H1 (cell line): ENCODE measurements around the gene TSC2. TPM values are rescaled to one million over a fixed set of nuclear protein-coding genes. Genes with fewer than 3 reads are reported as not detected.
"Not testable (repeated sequence)": the region's sequence is repeated elsewhere in the genome, so short reads cannot be mapped to it uniquely, and the experiment has no call there.

Source experiments
- CTCF ChIA-PET: fragments of 300-600 bp; sonication (Branson Sonifier 250); formaldehyde crosslinking; loops from one replicate; lab custom pipeline; 2021; ENCODE audit not compliant: partially characterized antibody; lab: Charles Lee
- POLR2A ChIA-PET: fragments of 300-600 bp; sonication (Branson Sonifier 250); formaldehyde crosslinking; loops from one replicate; lab custom pipeline; 2021; ENCODE audit warnings: inconsistent platforms; ENCODE audit not compliant: partially characterized antibody; lab: Charles Lee
- DNase-seq, 2 experiments: peaks; one replicate each; pipeline versions ENCODE4 v3.0.0 to v3.0.0-alpha.2; 2010 to 2022; ENCODE audit warnings: low spot score in 2 of 2, low read depth in 1 of 2, mixed read lengths in 1 of 2
- FAIRE-seq: peaks from 2 replicates; lab custom pipeline; 2011; peaks lifted over from hg19 to GRCh38; lab: Jason Lieb, UNC
- H2AFZ ChIP-seq: 2 replicates; pipeline ENCODE4 v1.8.1; 2012; ENCODE audit warnings: low read length, inconsistent platforms
- H2AK5ac ChIP-seq: 2 replicates; pipeline ENCODE4 v1.6.1; 2013; ENCODE audit warnings: low read depth, low read length
- H2BK120ac ChIP-seq: replicated peaks from 2 replicates; pipeline ENCODE3; 2013; ENCODE audit warnings: low read depth, low read length, inconsistent platforms
- H2BK12ac ChIP-seq: 2 replicates; pipeline ENCODE4 v1.6.1; 2013; ENCODE audit warnings: low read depth, low read length
- H2BK15ac ChIP-seq: 2 replicates; pipeline ENCODE4 v1.6.1; 2013; ENCODE audit warnings: low read length
- H2BK20ac ChIP-seq: 2 replicates; pipeline ENCODE4 v1.6.1; 2013; ENCODE audit warnings: low read length
- H2BK5ac ChIP-seq: 2 replicates; pipeline ENCODE4 v1.6.1; 2013; ENCODE audit warnings: low read depth, low read length
- H3K14ac ChIP-seq: 2 replicates; pipeline ENCODE4 v1.6.1; 2013; ENCODE audit warnings: inconsistent platforms; ENCODE audit not compliant: insufficient read length
- H3K18ac ChIP-seq: 2 replicates; pipeline ENCODE4 v1.6.1; 2013; ENCODE audit warnings: low read length; ENCODE audit errors: extremely low read depth
- H3K23ac ChIP-seq: 2 replicates; pipeline ENCODE4 v1.6.1; 2013; ENCODE audit warnings: inconsistent platforms; ENCODE audit not compliant: insufficient read length
- H3K23me2 ChIP-seq: 2 replicates; pipeline ENCODE4 v1.6.1; 2013; ENCODE audit warnings: low read depth, low read length
- H3K27ac ChIP-seq: 2 replicates; pipeline ENCODE4 v1.6.1; 2011; ENCODE audit warnings: low read depth, low read length, inconsistent platforms
- H3K27me3 ChIP-seq, 4 experiments: replicated peaks in 1 of 4; 1 replicate in 1 of 4; 2 replicates in 3 of 4; pipeline versions ENCODE4 v1.6.1 to v1.8.1; 2011 to 2013; ENCODE audit warnings: low read length in 3 of 4, mild to moderate bottlenecking in 3 of 4, inconsistent platforms in 2 of 4, mixed read lengths in 2 of 4, moderate library complexity in 1 of 4; ENCODE audit not compliant: control insufficient read depth in 3 of 4, insufficient read depth in 3 of 4; ENCODE audit errors: extremely low read depth in 1 of 4
- H3K36me3 ChIP-seq, 4 experiments: 2 replicates each; pipeline versions ENCODE4 v1.6.1 to v1.8.1; 2011 to 2013; ENCODE audit warnings: mild to moderate bottlenecking in 4 of 4, low read length in 3 of 4, moderate library complexity in 2 of 4, control low read depth in 1 of 4, inconsistent platforms in 1 of 4; ENCODE audit not compliant: insufficient read depth in 4 of 4, control insufficient read depth in 2 of 4
- H3K4ac ChIP-seq: replicated peaks from 2 replicates; pipeline ENCODE3; 2013; ENCODE audit warnings: low read length, low read depth, mixed read lengths, inconsistent platforms; ENCODE audit not compliant: insufficient read length
- H3K4me1 ChIP-seq, 4 experiments: replicated peaks in 1 of 4; 1 replicate in 1 of 4; 2 replicates in 3 of 4; pipeline versions ENCODE4 v1.6.1 to v1.8.1; 2011 to 2013; ENCODE audit warnings: low read length in 3 of 4, inconsistent platforms in 2 of 4, mixed read lengths in 1 of 4; ENCODE audit not compliant: insufficient read depth in 4 of 4, control insufficient read depth in 3 of 4
- H3K4me2 ChIP-seq, 2 experiments: 2 replicates each; pipeline versions ENCODE4 v1.6.1 to v1.8.1; 2011 to 2013; ENCODE audit warnings: low read depth in 2 of 2, low read length in 2 of 2, control low read depth in 1 of 2, inconsistent platforms in 1 of 2, mild to moderate bottlenecking in 1 of 2; ENCODE audit not compliant: insufficient read depth in 1 of 2
- H3K4me3 ChIP-seq, 4 experiments: fragments of 200-600, 300-600 bp in 1 of 4; sonication (generic), shearing (Covaris generic), sonication (Bioruptor Twin) in 1 of 4; 2 replicates each; pipeline versions ENCODE4 v1.5.1 to v1.8.1; 2011 to 2016; ENCODE audit warnings: low read length in 4 of 4, low read depth in 3 of 4, control low read depth in 2 of 4, inconsistent platforms in 2 of 4, mild to moderate bottlenecking in 2 of 4, mixed read lengths in 1 of 4, moderate library complexity in 1 of 4; ENCODE audit not compliant: insufficient read depth in 2 of 4; ENCODE audit errors: extremely low read depth in 1 of 4
- H3K56ac ChIP-seq: replicated peaks from 2 replicates; pipeline ENCODE3; 2013; ENCODE audit warnings: low read depth, mild to moderate bottlenecking, mixed read lengths, low read length, inconsistent platforms; ENCODE audit not compliant: insufficient read length
- H3K79me1 ChIP-seq: 2 replicates; pipeline ENCODE4 v1.6.1; 2013; ENCODE audit warnings: low read depth, low read length, control low read depth
- H3K79me2 ChIP-seq, 2 experiments: 2 replicates each; pipeline versions ENCODE4 v1.6.1 to v1.8.1; 2012 to 2013; ENCODE audit warnings: low read length in 2 of 2, mild to moderate bottlenecking in 2 of 2, inconsistent platforms in 1 of 2; ENCODE audit not compliant: insufficient read depth in 2 of 2, control insufficient read depth in 1 of 2
- H3K9ac ChIP-seq, 4 experiments: replicated peaks in 1 of 4; 1 replicate in 1 of 4; 2 replicates in 3 of 4; pipeline versions ENCODE4 v1.6.1 to v1.8.1; 2011 to 2013; ENCODE audit warnings: low read depth in 3 of 4, low read length in 3 of 4, control low read depth in 2 of 4, mild to moderate bottlenecking in 2 of 4, moderate library complexity in 2 of 4, inconsistent platforms in 1 of 4; ENCODE audit errors: extremely low read depth in 1 of 4
- H3K9me3 ChIP-seq, 2 experiments: 2 replicates each; pipeline versions ENCODE4 v1.6.1 to v1.8.1; 2012 to 2013; ENCODE audit warnings: mild to moderate bottlenecking in 2 of 2, moderate library complexity in 2 of 2, control low read depth in 1 of 2, inconsistent platforms in 1 of 2, low read depth in 1 of 2, low read length in 1 of 2, mixed read lengths in 1 of 2; ENCODE audit not compliant: insufficient read depth in 2 of 2
- H4K20me1 ChIP-seq, 2 experiments: replicated peaks in 1 of 2; 2 replicates each; pipeline versions ENCODE3 to v1.8.1; 2011 to 2013; ENCODE audit warnings: inconsistent platforms in 2 of 2, low read length in 2 of 2, mild to moderate bottlenecking in 1 of 2; ENCODE audit not compliant: insufficient read depth in 2 of 2, control insufficient read depth in 1 of 2
- H4K5ac ChIP-seq: 2 replicates; pipeline ENCODE4 v1.6.1; 2013; ENCODE audit warnings: low read length, low read depth, mixed read lengths, inconsistent platforms; ENCODE audit not compliant: insufficient read length
- H4K8ac ChIP-seq: 2 replicates; pipeline ENCODE4 v1.8.0; 2013; ENCODE audit warnings: mild to moderate bottlenecking, moderate library complexity, low read length, inconsistent platforms; ENCODE audit not compliant: insufficient read depth; ENCODE audit errors: extremely low read depth
- H4K91ac ChIP-seq: replicated peaks from 2 replicates; pipeline ENCODE3; 2013; ENCODE audit warnings: low read length, mixed read lengths, inconsistent platforms; ENCODE audit not compliant: insufficient read length
- WGBS, 2 experiments: shearing (Covaris generic) in 1 of 2; methylation state at CpG; one replicate each; pipeline versions ENCODE4 v1.1.6 to v1.1.7; 2013 to 2015; ENCODE audit warnings: low lambda C conversion rate in 2 of 2, mixed read lengths in 2 of 2, inconsistent platforms in 1 of 2, low coverage in 1 of 2, missing lambda C conversion rate in 1 of 2; ENCODE audit not compliant: insufficient replicate concordance in 2 of 2, insufficient coverage in 1 of 2, insufficient read length in 1 of 2; ENCODE audit errors: extremely low coverage in 1 of 2, missing lambda C conversion rate in 1 of 2; 5-methylcytosine and 5-hydroxymethylcytosine counted together
- polyA plus RNA-seq, 7 experiments: library from polyadenylated mRNA; depleted of rRNA in 3 of 7; stranded (reverse) in 5 of 7; unstranded in 2 of 7; fragments of >200 nt in 5 of 7; fragments of 200-250 nt in 2 of 7; gene quantifications; 1 replicate in 5 of 7; 2 replicates in 1 of 7; 4 replicates in 1 of 7; pipeline versions ENCODE4 v1.2.1 to v1.2.3, GENCODE V29; 2011 to 2013; ENCODE audit warnings: missing spikeins in 2 of 7, mixed read lengths in 2 of 7
- total RNA-seq: library from RNA; stranded (reverse); fragmentation: NEBNext Ultra II Directional; extraction: Animal tissue kit (Norgen Biotek cat#: 25700); gene quantifications from 2 replicates; pipeline ENCODE4 v1.2.1, GENCODE V29; 2021

TSC2 gene
- total and polyA plus RNA-seq, 2 of the 8 experiments (the other 6 are each of a cell fraction or from before 2014, with no cell fraction given), result 65.9 to 96.6 TPM

GRCh38 chr16:2111412-2112335 is 63.9 kb downstream of the TSC2 start:
- H3K4ac ChIP-seq, H3K4me2 ChIP-seq, H3K18ac ChIP-seq, H4K20me1 ChIP-seq, H4K5ac ChIP-seq, H3K56ac ChIP-seq, H3K9me3 ChIP-seq, DNase-seq, H3K23me2 ChIP-seq, H2AK5ac ChIP-seq, H3K9ac ChIP-seq, H2BK5ac ChIP-seq, H3K27ac ChIP-seq, H2BK120ac ChIP-seq, H4K91ac ChIP-seq, H3K14ac ChIP-seq, H3K4me1 ChIP-seq, H2BK20ac ChIP-seq, H3K4me3 ChIP-seq, H2BK15ac ChIP-seq, H3K79me1 ChIP-seq, H2AFZ ChIP-seq, H4K8ac ChIP-seq, H3K23ac ChIP-seq, POLR2A ChIA-PET, FAIRE-seq, H3K27me3 ChIP-seq, H2BK12ac ChIP-seq, H3K79me2 ChIP-seq: not testable (repeated sequence)
- CTCF ChIA-PET, result interaction anchor here (0.6 kb wide), 1 partner anchor 29 kb away, joined by 3 read pairs; no protein-coding TSS in a partner anchor
- peaks cover 0 to 40% (median 0%) of the 10 kb centered on the region in 4 experiments; a peak in 2 of 8 replicates for H3K36me3 ChIP-seq
- WGBS, 2 experiments, result 96% methylated on average over 13 of the region's 65 CpGs; no CpG with 5 or more reads in 1 of the 2 experiments
